D341Med (cell line): ENCODE data around the gene ELOF1.
"Not testable (repeated sequence)": the region's sequence is repeated elsewhere in the genome, so short reads cannot be mapped to it uniquely, and the experiment has no call there.

Experiments
- DNase-seq: peaks from one replicate; pipeline ENCODE4 v3.0.0; 2012; ENCODE audit warnings: low spot score

Gene ELOF1

GRCh38 chr19:11558881-11559828, at the start of gene ELOF1:
Gene ELOF1, minus strand, starts transcription at chr19:11559230. Its CDS starts 4,883 bp downstream, at chr19:11554347.
- peak; percentile 99 for DNase-seq

DNA sequence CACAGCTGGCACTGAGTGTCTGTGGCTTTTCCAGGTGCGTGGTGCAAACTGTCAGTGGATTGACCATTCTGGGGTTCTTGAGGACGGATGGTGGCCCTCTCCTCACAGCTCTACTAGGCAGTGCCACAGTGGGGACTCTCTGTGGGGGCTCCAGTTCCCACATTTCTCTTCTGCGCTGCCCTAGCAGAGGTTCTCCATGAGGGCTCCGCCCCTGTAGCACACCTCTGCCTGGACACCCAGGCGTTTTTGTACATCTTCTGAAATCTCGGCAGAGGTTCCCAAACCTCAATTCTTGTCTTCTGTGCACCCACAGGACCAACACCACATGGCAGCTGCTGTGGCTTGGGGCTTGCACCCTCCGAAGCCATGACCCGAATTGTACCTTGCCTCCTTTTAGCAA, 47.5 kb upstream of the ELOF1 start:
- no peak for DNase-seq

GRCh38 chr19:11599704-11600103, 40.7 kb upstream of the ELOF1 start:
- not testable (repeated sequence) for DNase-seq

GRCh38 chr19:11598746-11599145, 39.7 kb upstream of the ELOF1 start:
- no peak for DNase-seq

DNA sequence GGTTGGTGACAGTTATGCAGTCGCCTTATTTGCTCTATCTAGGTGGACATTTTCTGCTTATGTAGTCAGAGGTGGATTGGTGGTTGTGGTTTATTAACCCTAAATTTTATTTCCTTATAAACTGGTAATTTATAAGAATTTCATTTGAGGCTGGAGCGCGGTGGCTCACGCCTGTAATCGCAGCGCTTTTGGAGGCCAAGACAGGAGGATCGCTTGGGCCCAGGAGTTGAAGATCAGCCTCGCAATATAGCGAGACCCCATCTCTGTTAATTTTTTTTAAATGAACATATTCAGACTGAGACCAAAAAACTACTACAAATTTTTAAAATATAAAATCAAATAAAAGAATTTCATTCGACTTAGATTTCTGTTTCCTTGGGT, 39.1 kb upstream of the ELOF1 start:
- DNase-seq: no peak

- peak; percentile 97 for DNase-seq
Observed at GRCh38 chr19:11597202-11598102, 38.4 kb upstream of the ELOF1 start, which contains the start of gene ZNF627. Gene ZNF627, plus strand, starts transcription at chr19:11597483. Its CDS starts 145 bp downstream, at chr19:11597628.

- no peak for DNase-seq
Observed at GRCh38 chr19:11596156-11596555, 37.1 kb upstream of the ELOF1 start.

DNA sequence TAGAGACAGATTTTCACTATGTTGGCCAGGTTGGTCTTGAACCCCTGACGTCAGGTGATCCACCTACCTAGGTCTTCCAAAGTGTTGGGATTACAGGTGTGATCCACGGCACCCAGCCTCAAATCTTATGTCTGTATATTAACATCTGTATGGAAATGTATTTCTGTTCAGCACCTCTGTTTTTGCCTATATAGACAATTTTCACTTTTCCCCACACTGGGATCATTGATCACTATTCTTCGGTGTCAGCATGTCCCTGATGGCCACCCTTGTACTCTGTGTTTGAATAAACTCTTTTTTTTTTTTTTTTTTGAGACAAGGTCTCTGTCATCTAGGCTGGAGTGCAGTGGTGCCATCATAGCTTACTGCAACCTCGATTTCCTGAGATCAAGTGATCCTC, 35.1 kb upstream of the ELOF1 start:
- no peak for DNase-seq

GRCh38 chr19:11587975-11588631, 29.1 kb upstream of the ELOF1 start:
- no peak for DNase-seq

DNA sequence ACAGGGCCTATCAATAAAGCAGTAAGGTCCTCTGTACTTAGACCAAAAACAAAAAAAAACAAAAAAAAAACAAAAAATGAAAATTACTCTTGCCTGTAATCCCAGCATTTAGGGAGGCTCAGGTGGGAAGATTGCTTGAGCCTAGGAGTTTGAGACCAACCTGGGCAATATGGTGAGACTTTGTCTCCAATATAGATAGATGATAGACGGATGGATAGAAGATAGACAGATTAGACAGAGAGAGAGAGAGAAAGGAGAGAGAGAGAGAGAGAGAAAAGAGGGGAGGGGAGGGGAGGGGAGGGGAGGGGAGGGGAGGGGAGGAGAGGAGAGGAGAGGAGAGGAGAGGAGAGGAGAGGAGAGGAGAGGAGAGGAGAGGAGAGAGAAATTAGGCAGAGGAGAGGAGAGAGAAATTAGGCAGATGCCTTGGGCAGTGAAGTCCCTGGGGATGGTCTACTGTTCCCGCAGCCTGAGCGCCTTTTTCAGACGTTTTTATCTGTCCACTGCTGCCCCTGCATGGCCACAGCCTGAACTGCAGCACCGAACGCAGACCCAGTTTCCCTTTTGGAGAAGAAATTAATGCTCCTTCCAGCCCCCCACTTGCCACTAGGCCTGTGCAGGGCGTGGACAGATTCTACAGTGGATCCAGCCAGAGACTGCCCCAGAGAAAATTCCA, 28.4 kb upstream of the ELOF1 start:
- DNase-seq: peak; percentile 89

- DNase-seq: no peak
Observed at GRCh38 chr19:11586331-11586730, 27.3 kb upstream of the ELOF1 start.

GRCh38 chr19:11581740-11582139, 22.7 kb upstream of the ELOF1 start:
- no peak for DNase-seq

DNA sequence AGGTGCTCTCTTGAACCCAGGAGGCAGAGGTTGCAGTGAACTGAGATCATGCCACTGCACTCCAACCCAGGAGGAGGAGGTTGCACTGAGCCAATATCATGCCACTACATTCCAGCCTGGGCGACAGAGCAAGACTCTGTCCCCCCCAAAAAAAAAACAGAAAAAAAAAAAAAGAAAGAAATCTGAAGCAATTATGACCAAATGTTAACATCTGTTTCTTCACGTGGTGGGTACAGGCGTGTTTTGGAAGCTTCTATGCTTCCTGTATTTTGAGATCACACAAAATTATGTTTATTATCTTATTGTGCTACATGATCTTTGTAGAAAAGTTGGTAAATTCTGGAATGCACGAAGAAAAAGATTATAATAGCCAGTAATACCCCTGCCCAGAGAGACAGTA, 21.1 kb upstream of the ELOF1 start:
- DNase-seq: no peak

DNA sequence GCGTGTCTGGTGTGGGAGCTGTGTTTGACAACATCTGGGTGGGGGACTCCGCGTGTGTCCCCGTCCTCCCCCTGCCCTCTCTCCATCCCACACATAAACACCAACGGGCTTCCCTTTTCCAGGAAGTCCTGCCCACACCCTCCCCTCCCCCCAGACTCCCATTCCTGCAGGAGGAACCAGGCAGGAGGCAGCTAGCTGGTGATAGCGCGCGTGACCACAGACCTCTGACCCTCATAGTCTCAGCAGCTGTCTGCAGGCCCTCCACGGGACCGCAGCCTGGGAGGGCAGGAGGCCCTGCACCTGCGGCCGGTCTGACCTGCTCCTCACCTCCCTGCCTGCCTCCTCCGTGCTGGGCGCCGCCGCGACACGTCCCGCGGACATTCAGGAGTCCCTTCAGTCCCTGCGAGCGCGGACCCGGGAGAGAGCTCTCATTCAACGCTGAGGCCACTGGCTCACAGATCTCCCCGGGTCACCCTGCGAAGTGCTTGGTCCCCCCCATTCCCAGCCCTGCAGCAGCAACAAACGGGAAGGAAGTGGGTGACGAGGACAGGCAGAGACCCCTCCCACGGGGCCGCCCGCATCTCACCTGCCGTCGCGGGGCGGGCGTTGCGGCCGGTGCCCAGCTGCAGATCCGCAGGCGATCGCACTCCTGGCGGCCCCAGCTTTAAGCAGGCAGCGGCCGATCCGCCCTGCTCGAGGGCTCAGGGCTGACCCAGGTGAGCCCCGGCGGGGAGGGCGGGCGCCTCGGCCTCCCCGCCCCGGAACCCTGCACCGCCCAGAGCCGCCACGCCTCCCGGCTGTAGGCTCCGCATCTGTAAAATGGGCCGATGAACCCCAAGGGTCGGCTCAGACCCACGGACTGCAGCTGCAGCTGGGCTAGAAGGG, 19.5 kb upstream of the ELOF1 start:
- DNase-seq: peak; percentile 41

- no peak for DNase-seq
Observed at GRCh38 chr19:11577451-11578257, 18.6 kb upstream of the ELOF1 start, which contains the start of gene ACP5. Gene ACP5, minus strand, starts transcription at chr19:11577645. Its CDS starts 328 bp downstream, at chr19:11577317.

DNA sequence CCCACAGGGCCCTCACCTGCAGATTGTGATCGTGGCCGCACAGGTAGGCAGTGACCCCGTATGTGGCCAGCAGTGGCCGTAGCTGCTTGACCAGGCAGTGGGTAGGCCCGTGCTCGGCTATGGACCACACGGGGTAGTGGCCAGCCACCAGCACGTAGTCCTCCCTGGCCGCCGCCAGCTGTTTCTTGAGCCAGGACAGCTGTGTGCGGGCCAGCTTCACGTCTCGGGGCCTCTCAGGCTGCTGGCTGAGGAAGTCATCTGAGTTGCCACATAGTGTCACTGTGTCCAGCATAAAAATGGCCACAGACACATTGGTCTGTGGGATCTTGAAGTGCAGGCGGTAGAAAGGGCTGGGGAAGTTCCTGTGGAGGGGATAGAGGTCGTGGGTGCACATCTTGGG, 17.2 kb upstream of the ELOF1 start:
- DNase-seq: no peak

DNA sequence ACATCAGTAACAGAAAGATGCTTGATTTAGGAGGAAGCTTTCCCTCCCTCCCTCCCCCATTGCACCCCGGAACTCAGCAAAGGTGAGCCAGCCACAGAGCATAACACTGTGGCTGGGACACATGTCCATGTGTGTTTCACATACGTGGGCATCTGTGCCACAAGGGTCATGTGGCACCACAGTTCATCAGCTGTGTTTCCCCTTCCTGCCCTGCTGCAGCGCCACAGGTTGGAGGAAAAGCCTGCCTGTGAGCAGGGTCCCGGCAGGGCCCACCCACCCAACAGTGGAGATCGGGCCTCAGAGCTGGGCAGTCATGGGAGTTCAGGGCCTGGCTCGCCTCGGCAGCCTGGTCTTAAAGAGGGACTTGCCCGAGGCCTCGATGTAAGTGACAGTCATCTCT, 15.7 kb upstream of the ELOF1 start:
- no peak for DNase-seq

- DNase-seq: not testable (repeated sequence)
Observed at GRCh38 chr19:11573763-11574162, 14.7 kb upstream of the ELOF1 start.

DNA sequence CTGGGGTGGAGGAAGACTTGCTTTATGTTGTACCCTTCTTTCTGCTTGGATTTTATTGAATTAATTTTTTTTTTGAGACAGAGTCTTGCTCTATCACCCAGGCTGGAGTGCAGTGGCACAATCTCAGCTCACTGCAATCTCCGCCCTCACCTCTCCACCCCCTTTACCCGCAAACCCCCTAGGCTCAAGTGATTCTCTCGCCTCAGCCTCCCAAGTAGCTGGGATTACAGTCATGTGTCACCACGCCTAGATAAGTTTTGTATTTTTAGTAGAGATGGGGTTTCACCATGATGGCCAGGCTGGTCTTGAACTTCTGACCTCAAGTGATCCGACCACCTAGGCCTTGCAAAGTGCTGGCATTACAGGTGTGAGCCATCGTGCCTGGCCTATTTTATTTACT, 14.3 kb upstream of the ELOF1 start:
- not testable (repeated sequence) for DNase-seq

GRCh38 chr19:11570039-11570462, 11.0 kb upstream of the ELOF1 start:
- no peak for DNase-seq
